RPMI8226 (cell line): ENCODE results near the gene HOXA9.

Source experiments
- DNase-seq: peaks from one replicate; pipeline ENCODE4 v3.0.0-alpha.2; 2015

Gene HOXA9

DNA sequence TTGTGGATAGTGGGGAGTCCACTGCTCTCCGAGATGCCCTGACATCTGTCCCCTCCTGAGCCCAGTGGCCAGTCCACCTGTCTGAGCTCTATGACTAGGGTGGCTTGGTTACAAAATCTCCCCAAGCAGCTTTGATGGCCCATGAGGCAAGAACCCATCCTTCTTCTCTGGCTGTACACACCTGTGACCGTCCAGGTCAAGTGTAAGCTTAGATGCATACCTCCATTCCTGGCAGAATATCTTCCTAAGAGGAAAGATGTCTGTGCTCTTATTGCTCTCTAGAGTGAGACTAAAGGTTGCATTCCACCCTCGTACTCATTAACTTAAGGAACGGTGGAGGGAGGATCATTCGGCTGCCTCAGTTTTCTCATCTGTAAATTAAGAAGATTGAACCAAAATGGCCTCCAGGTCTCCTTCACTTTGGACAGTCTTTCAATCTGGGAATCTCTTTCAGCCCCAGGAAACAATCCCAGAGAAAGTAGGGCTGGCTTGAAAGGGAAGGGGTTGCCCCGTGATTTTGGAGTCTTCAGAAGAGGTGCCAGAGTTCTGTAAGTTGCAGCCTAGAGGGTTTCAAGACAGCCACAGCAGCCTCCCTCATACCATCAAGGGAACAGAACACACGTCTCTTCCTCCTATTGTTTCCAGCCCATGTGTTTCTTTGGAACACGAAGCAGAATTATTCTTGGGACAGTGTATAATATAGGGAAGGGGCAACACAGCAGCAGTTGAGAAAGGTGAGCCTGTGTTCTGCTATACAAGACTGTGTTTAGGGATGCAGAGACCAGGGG, 40.2 kb downstream of the HOXA9 start:
- no peak for DNase-seq

GRCh38 chr7:27124096-27124901, 41.0 kb downstream of the HOXA9 start:
- no peak for DNase-seq

GRCh38 chr7:27123477-27124053, 41.8 kb downstream of the HOXA9 start:
- DNase-seq = no peak

DNA sequence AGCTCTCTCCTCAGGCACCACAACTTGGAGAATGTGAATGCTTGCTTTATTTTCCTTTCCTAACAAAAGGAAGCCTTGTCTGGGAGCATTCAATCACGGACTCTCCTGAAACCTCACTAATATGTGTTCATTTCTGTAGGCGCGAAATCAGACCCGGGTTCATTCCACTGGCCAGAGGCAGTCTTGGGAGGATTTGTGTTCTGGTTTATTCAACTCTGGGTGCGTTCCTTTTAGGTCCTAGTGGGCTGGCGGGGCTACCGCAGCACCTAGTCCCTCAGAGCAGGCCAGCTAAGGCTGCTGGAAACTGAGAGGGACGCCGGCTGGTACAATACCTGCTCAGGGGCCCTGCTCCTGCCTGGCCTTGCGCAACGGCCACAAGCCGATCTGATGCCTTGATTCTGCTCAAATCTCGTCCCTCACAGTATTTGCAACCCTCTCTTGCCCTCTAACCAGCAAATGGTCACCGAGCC, 42.3 kb downstream of the HOXA9 start:
- DNase-seq = no peak

- no peak for DNase-seq
Measured at GRCh38 chr7:27122077-27122910, 43.0 kb downstream of the HOXA9 start.

GRCh38 chr7:27121684-27122076, 43.7 kb downstream of the HOXA9 start:
- no peak for DNase-seq

GRCh38 chr7:27119412-27119911, 45.9 kb downstream of the HOXA9 start:
- no peak for DNase-seq

- DNase-seq = no peak
Measured at GRCh38 chr7:27118580-27118979, 46.8 kb downstream of the HOXA9 start.

DNA sequence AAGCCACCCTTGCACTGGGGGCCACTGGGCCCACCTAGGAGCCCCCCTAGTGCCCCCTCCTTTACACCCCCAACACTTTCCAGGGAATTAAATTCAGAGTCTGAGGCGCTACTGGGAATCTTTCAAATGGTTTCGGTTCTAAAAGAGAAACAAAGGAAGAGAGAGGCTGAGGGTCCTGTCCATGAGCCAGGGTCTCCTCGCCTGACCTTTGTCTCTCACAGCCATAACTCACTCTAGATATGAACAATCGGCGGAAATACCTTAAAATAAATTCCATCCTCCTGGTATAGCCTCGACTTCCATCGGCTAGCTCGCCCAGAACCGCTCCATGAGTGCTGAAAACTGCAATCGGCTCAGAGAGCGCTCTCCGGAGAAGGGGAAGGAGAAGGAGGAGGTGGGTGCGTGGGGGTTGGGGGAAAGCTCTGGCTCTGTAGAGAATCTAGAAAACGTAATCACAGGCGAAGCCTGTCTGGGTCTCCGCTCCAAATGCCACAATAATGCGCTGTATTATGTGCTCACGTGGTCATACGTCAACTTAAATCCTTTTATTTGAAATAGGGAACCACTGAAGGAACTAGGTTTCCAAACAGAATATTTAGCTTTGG, 47.3 kb downstream of the HOXA9 start:
- no peak for DNase-seq

GRCh38 chr7:27116962-27117886, 48.1 kb downstream of the HOXA9 start:
- DNase-seq = no peak

- DNase-seq = no peak
Measured at GRCh38 chr7:27116031-27116961, 49.0 kb downstream of the HOXA9 start.

- DNase-seq = peak; percentile 10
Measured at GRCh38 chr7:27115221-27116026, 49.9 kb downstream of the HOXA9 start.

- no peak for DNase-seq
Measured at GRCh38 chr7:27114881-27115220, 50.5 kb downstream of the HOXA9 start.

DNA sequence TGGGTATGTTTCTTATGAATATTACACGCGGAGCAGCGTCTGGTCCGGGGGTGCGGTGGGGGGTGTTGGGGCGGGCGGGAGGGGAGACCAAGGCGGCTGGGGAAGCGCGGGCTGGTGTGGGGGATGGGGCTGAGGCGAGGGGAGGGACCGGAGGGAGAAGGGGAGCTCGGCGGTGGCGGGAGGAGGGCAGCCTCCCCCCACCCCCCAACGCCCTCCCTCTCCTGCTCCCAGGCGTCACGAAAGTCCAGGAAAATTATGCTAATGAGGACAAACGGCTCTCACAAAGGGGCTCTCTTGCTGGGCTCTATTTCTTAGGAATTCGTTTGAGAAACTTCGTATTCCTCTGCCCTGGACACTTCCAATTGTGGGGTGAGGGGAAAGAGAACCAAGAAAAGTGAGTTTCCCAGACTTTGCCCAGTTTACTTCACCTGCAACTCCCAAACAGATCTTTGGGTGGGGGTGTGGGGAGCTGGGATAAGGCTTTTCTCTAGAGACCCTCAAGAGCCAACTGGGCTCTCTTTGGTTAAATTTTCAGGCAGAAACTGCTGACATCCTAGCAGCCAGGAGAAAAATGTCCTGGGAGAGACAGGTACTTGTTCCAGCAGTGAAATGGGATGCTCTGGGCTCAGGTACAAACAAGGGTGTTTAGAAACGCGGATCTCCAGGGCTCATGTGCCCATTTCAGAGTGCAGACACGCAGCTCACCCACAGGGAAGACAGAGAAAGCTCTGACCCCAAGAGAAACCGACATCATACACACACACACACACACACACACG, 51.2 kb downstream of the HOXA9 start:
- DNase-seq = no peak

DNA sequence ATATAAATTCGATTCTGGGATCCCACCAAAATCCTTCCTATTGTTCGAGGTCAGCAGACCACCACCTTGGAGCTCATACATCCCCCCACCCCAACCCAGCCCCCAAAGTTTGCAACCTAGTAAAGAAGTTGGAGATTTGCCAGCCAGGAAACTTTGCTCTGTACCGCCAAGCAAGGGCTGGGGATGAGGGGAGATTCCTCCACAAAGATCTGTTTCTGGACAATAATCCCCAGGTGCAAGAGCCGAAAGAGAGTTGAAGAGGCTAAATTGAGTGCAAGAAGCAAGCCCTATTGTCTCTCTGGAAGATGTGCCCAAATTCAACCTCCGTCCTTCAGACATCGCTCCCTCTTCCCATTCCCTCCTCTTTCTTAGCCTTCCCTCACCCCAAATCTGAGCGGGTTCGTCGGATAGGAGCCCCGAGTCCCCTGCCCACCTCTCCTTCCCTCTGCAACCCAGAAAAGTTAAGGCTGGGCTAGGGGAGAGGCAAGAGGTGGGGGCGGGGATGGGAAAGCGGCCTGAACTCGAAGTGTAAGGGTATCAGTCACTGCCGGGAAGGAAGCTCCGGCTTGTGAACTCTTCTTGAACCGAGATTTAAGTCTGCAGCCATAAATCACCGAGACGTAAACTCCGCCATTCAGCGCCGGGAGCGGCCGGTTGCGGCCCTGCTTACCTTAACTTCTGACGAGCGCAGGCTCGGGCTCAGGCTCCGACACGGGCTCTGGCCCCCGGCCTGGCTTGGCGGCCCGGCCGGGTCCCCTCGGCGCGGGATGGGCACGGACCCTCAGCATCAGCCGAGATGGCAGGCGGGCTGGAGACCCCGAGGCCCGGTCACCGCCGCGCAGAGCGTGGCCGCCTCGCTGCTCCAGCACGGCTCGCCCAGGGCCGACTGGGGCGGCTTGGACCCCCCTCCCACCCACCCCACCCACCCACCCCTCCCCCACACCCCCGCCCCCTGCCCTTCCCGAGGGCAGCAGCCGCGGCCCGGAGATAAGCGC, 52.1 kb downstream of the HOXA9 start:
- no peak for DNase-seq
